AML-193 (cell line): ENCODE results near the gene MYH9.

Experiments
- DNase-seq, 2 experiments: peaks; one replicate each; lab custom pipeline; 2025; lab: John Stamatoyannopoulos, UW

Gene MYH9

DNA sequence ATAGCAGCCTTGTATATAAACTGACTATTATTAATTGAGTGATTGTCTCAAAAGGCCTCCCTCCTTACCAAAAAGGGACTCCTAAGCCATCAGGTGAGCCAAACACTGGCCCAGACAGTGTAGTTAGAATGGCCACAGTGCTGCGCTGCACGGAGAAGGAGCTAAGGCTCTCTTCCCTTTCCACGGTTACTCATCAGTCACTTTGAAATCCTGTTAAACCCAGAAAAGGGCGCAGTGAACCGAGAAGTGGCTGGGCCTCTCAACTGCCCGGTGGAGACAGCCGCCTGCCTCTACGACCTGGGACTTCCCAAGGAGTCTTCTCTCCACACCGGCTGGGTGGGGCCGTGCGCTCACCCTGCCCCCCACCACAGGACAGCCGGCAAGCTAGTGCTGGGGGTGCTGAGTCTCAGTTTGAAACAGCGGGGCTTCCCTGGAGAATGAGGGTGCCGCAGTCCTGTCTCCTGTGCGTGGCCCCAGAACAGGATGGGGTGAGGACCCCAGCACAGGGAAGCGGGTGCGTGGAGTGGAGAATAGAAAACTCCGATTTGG, 1.3 kb downstream of the MYH9 start:
- no peak for DNase-seq

DNA sequence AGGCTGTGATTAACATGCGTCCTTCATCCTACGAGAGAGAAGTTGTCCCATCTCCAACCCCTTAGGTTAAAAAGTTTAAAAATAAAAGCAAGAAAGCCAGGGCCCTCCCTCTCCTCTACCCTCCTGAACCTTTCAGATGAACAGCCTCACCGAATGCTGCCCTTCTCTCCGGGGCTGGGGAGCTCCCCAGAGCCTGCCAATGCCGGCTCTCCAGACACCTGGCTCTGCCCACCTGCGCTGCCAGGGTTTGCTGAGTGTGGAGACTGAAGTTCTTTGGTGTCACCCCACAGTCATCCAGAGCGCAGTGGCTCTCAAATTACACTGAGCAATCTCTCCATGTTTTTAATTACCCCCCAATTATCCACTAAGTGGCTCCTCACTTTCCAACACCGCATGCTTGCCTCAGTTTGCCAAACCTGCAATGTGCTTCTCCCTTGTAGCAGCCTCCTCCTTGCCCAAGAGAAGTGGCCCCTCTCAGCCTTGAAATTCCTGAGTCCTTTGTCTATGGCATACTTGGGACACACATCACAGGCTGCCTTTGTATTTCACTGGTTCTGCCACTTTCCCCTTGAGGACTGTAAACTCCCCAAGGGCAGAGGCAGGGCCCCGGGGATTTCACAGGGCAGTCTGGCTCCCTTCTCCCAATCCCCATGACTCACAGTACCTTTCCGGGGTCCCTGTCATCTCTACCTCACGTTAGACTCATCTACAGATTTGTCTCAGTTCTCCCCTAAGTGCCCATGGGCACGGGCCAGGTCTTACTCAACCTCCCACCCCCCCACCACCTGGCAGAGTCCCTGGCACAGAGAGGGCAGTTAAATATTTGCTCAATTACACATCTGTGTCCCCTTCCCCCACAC, 2.0 kb downstream of the MYH9 start:
- no peak for DNase-seq

DNA sequence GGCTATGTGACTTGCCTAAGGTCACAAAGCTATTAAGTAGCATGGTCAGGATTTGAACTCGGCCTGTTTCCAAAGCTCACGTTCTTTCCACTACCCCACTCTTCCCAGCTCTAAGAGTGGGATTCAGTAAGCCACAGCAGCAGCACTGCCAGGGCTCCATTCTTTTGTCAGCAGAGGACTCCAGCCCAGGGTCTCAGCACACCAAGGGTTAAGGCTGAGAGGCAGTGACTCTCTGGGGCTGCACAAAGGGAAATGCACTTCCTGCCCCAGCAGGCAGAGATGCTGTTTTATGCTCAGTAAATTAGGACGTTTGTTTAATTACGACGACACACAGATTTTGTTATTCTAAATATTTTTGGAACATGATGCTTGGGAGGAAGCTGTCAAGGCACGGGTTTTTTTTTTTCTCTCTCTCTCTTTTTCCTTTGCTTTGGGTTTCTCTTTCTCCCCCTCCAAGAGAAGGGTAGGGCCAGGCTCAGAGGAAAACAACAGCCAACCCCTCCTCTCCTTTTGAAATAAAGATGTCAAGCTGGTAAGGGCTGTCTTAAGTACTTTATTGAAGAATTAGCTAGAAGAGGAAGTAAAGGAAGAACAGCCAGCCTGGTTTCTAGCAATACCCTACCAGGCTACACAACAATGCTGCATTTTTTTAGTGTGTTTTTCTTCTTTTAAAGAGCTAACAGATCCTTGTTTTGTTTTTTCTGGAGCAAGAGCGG, 2.8 kb downstream of the MYH9 start:
- peak; percentile 59 to 62 for DNase-seq

DNA sequence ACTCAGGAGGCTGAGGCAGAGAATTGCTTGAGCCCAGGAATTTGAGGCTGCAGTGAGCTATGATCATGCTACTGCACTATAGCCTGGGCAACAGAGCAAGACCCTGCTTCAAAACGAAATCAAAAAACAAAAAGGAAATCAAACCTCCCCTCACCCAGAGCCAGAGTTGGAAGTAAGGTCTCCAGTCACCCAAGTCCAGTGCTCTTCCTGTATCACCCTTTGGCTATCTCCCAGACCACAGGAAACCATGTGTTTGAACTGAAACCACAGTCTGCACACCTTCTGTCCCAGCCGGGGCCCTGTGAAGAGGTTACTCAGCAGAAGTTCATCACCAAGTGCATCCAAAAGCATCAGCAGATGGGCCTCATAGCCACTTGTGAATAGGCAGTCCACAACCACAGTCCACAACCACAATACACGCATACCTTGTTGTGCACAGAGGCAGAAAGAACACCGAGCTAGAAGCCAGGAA, 4.6 kb downstream of the MYH9 start:
- DNase-seq, result peak; percentile 16 to 34

DNA sequence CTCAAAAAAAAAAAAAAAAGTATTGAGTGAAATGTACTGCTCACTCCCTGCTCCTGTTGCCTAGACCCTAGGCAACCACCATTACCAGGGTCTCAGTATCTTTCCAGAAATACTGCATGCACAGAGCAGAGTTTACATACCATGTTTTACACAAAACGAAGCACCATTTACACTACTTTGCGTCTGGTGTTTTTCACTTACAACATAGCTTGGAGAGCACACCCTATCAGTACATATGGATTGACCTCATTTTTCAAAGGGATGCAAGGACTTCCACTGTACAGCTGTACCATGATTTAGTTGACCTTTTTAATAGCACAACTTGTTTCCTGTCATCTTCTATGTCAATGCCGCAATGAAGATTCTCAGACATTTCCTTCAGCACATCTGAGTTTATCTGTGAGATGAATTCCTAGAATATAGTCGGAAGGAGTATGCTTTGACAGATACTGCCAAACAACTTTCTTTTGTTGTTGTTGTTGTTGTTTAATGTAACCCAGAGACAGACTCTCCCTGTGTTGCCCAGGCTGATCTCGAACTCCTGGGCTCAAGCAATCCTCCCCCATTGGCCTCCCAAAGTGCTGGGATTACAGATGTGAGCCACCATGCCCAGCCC, 6.1 kb downstream of the MYH9 start:
- no peak for DNase-seq

DNA sequence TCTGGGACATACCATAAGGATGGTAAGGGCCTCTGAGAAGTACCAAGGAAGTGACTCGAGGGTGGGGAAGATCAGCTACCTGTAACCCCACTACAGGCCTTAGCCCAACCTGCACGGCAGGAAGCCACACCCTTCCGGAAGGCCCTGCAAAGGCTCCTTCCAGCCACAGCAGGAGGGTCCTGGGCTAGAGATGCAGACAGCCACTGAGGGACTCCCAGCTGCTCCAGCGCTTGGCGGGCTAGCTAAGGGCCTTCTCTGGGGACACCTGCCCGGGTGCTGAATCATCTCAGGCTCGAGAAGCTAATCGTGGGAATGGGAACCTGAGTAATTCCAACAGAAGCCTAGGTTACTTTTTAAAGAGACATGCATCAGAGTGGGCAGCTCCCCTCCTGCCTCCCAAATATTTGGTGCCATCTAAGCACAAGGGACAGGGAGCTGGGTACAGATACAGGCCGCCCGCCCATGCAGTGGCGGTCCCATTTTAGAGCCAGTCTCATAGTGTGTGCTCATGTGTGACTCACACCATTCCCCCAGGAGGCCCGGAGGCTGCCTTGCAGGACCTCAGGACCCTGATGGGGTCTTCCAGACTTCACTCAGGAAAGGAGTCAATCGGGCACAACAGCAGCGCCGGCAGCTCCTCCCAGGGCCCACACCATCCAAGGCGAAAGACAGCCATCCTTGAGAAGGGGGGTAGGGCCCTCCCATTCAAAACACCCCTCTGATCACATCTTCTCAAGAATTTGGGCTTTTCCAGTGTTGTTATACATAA, 8.0 kb downstream of the MYH9 start:
- no peak for DNase-seq

DNA sequence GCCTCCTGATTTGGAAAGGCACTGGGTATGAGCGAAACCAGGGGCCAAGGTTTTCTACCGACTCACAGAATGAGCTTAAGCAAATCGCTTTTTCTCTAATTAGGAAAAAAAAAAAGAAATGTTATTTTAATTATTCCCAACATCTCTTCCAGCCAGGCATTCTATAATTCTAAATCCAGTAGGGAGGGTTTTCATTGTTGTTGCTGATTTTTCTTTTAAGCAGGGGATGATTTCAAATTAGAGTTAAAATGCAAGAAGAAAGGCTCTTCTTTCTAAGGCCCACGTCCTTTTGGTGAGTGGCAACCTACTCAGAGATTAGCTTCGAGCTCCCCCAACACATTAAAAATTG, 8.9 kb downstream of the MYH9 start:
- no peak for DNase-seq

DNA sequence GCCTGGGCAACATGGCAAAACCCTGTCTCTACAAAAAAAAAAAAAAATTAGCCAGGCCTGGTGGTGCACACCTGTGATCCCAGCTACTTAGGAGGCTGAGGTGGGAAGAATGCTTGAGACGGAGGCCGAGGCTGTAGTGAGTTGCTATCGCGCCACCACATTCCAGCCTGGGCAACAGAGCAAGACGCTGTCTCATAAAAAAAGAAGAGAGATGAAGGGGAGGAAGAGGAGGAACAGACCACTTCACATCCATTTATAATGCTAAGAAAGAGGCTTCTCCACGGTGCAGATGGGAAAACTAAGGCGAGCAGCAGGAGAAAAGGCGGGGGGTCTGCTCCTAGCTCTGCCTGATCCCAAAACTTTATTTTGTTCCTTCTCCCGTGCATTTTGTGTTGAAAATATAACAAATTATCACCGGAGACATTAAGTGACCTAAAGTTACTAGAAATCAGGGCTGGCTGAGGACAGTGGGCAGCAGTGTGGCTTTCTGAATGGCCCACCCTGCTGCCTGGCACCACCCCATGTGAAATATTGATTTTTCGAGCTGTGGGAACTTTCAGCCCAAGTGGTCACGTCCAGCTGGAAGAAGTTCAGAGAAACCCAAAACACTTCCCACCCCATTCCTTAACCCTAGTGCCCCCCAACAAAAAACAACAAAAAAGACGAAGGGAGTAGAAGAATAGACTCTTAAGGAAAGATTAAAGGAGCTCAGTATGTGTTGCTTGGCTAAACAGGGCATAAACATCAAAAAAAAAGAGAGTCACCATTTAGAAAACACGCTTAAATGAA, 9.5 kb downstream of the MYH9 start:
- no peak for DNase-seq

DNA sequence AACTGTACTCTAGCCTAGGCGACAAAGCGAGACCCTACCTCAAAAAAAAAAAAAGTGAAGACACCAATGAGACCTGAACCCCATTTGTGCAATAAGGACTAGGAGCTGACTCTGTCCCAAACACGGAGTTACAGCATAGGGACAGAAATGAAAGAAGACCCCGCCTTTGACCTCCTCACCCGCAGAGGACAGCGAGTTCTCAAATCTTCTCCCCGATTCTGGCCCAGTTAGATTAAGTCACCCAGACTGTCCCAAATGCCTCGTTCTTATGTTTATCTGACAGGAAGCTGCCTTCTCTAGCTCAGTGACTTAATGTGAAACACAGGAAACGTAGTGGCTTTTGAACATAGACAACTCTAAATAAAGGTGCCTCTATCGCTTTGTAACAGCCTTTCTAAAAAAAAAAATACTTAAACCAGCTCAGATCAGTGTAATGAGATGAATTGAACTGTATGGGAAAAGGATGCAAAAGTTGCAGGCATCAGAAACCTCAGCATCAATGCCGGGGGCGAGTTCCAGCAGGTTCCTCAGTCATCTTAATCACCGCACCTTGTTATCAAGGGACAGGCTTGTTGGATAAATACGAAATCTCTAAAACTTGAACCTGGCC, 10.6 kb downstream of the MYH9 start:
- DNase-seq, result no peak

DNA sequence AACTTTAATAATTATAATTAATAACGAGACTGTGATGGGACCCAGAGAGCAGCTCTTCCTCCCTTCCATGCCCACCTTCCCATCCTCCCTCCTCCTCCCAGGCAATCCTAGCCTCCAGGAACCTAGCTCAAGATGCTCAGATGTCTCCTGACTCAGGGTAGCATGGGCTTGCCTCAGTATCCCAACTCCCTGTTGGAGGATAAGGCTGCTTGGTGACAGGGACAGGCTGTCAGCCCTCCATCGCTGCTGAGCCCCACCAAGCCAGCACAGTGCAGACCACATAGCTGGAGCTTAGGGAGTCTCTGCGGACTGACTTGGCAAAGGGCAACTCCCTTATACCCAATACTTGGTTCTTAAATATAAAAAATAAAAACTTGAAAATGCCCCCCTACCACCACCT, 11.5 kb downstream of the MYH9 start:
- DNase-seq, result no peak

DNA sequence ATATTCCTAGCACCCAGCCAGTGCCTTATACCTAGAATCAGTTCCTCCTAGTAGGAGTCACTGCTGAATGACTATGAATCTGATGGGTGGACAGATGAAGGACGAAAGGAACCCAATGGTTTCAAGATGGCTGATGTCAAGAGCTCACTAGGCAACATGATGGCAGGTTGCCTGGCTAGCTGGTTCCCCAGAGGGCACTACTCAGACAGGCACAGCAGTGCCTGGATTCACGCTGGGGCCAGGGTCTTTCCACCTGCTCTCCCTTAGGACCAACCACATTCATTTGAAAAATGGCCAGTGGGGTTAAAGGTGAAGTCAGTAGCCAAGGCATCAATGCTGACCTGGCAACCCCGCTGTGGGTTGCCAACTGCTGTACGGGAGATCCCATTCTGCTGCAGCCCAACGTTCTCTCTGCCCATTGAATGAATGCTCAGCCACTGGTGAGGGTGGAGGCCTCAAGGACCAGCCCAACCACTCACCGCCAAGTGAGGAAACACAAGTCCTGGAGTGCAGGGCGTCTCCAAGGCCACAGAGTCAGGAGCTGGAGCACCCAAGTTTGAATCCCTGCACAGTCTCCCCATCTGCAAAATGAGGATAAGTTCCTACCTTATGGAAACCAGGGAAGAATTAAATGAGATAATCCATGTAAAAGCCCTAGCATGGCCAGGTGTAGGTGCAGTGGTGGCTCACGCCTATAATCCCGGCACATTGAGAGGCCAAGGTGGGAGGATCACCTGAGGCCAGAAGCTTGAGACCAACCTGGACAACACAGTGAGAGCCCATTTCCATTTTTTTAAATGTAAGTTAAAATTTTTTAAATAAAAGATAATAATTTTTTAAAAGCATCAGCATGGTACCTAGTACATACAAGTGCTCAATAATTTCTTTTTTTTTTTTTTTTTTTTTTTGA, 12.4 kb downstream of the MYH9 start:
- no peak for DNase-seq

DNA sequence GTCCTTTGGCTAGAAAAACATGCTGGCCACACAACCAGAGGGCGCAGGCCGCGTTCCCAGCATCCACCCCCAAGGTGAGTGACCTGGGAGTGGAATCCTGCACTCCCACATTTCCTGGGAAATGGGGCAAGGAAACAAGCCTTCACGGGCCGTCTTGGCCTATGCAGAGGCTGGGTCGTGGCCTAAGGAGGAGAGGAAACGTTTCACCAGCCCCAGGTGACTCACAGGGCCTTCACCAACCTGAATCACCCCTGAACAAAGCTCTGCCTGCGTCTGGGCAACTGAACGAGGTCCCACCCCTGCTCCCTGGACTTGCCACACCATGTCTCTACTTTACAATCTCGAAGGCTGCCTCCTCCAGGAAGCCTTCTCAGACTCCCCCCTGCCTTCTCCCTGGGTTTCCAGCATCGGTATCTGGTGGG, 13.2 kb downstream of the MYH9 start:
- no peak for DNase-seq

DNA sequence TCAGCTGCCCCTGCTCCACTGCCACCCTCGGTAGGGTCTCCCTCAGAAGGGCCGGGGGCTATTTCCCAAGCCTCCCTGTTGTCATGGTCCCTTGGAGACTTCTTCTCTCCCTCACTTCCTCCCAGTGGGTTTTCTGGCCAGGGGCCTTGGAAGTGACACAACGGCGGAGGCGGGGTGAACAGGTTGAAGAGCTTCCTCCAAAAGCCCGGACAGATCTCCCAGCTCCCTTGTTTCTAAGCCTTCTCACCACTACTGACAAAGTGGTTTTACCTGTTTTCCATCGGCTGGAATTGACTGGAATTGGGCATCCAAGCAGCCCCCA, 14.5 kb downstream of the MYH9 start:
- peak; percentile 72 to 81 for DNase-seq

DNA sequence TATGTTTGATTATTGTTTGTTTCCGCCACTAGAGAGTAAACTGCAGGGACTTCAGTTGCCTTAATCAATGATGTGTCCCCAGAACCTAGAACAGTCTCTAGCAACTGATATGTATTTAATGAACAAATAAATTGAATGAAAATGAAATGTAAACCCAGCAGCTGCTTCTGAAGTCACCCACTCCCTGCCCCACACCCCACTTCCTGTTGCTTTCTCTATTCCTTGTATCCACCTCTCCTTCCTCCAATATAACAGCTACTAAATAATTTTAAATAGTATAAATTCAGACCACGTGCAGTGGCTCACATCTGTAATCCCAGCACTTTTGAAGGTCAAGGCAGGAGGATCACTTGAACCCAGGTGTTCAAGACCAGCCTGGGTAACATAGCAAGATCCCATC, 15.8 kb downstream of the MYH9 start:
- DNase-seq, result no peak

DNA sequence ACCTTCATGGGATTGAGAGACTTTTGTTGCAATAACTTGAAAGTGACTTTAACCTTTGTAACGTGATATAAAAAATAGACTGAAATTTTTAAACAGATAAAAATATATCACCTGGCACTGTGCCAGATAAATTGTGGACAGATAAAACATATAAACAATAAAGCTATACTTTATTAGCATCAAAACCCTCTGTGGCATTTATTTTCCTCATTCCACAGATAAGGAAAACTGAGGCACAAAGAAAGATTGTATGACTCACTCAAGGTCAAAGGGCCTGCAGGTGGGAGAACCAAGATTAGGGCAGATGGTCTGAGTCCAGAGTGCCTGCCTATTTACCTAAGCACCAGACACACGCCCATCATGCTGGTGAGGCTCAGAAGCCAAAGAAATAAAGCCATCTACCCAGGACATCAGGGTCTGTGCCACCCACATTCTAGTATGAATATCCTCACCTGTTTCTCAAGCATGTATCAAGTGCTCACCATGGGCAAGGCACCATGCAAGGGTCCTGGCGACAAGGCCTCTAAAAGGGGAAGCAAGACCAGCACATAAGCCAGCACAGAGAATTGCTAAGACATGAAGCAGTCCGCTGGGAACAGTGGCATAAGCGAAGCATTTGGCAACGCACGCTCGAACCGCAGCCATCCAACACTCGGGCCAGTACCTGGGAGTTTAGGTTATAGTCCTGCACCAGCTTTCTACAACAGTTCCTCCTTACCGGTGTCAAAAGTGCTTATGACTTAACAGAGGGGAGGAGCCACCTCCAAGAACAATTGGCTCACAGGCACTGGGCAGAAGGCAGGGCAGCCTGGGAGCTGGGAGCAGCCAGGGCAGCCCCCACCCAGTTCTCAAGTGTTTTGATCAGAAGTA, 17.6 kb downstream of the MYH9 start:
- peak; percentile 11 to 16 for DNase-seq

DNA sequence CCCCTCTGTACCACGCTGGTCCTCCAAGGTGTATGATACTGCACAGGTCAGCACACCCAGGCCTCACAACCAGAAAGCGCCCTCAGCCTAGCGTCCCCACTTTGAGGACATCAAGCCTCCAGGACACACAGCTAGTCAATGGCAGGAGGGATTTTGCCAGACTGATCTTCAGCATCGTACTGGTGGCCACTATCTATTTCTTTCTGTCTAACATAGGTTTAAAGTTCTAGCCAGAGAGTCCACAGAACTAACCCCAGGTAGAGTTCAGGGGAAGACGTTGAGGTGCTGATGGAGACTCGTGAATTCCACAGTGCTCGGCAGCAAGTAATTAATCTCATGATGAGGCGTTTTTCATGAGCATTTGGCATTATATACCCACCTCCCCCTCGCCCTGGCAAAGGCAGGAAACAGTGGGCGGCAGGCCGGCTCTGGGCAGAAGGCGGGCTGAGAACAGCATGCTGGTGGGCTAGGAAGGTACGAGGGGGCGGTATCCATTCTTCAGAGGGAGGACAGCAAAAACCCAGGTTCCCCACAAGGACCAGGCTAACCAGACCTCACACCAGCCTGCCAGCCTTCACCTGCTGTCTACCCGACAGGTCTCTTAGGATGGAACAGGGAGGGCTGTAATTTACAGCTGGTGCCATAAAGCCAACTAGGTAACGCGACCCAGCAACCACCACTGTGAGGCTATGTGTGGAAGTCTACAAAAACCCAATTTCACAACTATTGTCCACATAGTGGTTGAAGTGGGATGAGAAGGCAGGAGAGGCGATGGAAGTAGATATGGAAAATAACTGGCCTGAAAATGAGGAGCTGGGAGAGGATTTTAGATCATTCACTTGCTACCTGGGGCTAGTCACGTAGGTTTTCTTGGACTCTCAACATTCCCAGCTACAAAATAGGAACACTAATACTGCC, 18.5 kb downstream of the MYH9 start:
- DNase-seq, result no peak

DNA sequence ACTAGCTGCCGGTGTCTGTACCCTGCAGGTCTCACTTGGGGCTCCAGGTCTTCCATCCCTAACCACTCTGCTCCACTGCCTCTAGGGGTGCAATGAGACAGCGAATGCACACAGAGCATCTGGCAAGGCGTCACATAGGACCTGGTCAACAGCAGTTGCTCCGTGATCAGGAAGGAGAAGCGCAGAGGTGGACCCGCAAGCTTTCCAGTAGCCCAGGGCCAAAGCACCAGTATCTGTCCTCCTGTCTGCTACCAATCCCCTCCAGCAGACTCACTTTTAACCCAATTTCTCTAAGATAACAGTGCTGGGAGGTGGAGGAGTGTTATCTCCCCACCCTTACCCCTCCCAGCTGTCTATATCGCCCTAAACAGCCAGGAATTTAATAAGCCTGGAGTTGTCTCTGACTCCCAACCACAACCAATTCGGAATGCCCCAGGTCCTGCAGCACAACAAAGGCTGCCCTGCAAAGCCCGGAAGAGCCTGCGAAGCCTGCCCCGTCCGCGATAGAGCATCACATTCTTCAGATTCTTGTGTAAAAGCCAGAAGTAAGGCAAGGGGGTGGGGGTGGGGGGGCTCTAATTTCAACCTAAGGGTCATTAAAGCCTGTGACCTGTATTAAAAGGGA, 19.3 kb downstream of the MYH9 start:
- DNase-seq, result no peak
